IMR-90 (cell line): ENCODE data around the gene SUCLA2.

ENCODE experiments used
- CTCF ChIP-seq: conservative IDR thresholded peaks from 2 replicates; pipeline ENCODE4 v1.5.1; 2012; ENCODE audit warnings: mild to moderate bottlenecking, low read depth, low read length, improper control_type of control experiment
- ELK1 ChIP-seq: fragments of 150-350 bp; IDR thresholded peaks from 2 replicates; pipeline ENCODE4 v1.6.1; 2016; ENCODE audit warnings: low read depth, mild to moderate bottlenecking, low read length, moderate library complexity, borderline replicate concordance
- MAFK ChIP-seq: IDR thresholded peaks from 2 replicates; pipeline ENCODE4 v1.6.1; 2012; ENCODE audit warnings: low read depth, low read length, improper control_type of control experiment
- POLR2A ChIP-seq: IDR thresholded peaks from 2 replicates; pipeline ENCODE4 v1.6.1; 2012; ENCODE audit warnings: mild to moderate bottlenecking, low read depth, low read length
- RAD21 ChIP-seq: IDR thresholded peaks from 2 replicates; pipeline ENCODE4 v1.6.1; 2012; ENCODE audit warnings: low read length, improper control_type of control experiment
- RFX5 ChIP-seq: IDR thresholded peaks from 2 replicates; pipeline ENCODE4 v1.8.0; 2012; ENCODE audit warnings: low read depth, mild to moderate bottlenecking, low read length, moderate library complexity

- TF ChIP-seq CTCF, result no peak
- no peak for TF ChIP-seq POLR2A
- TF ChIP-seq ELK1, result no peak
- TF ChIP-seq RFX5, result no peak
- no peak for TF ChIP-seq MAFK
- no peak for TF ChIP-seq RAD21
These were observed 17.6 kb upstream of the SUCLA2 start for GRCh38 chr13:48018637-48019036.
